Activated CD4-positive, alpha-beta T cell treated with anti-CD3 and anti-CD28 coated beads, Interleukin-2, amount 50 U/mL, for 4 hours (primary cell): ENCODE data around the gene SLC25A11.
"Not testable (repeated sequence)": the region's sequence is repeated elsewhere in the genome, so short reads cannot be mapped to it uniquely, and the experiment has no call there.

Experiments used
- DNase-seq, 2 experiments: peaks; one replicate each; pipeline ENCODE4 v3.0.0-alpha.2; 2020

SLC25A11 gene

DNA sequence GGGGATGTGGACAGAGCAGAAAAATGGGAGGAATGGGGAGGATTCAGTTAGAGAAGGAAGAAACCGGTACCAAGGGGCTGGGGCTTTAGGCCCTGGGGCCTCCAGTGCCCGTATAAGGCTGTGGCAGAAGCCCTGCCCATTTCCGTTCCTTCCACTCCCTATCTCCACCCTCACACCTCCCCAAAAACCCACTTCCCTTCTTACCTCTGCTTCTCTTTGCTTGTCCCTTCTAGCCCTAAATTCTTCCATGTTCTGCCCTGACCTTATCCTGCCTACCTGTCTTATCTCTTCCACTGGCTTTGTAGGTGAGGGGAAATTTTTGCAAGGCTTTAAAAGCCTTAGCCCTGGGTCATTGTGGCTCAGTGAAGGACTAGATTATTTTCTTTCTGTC lies 4.3 kb upstream of the SLC25A11 start:
- no peak for DNase-seq

DNA sequence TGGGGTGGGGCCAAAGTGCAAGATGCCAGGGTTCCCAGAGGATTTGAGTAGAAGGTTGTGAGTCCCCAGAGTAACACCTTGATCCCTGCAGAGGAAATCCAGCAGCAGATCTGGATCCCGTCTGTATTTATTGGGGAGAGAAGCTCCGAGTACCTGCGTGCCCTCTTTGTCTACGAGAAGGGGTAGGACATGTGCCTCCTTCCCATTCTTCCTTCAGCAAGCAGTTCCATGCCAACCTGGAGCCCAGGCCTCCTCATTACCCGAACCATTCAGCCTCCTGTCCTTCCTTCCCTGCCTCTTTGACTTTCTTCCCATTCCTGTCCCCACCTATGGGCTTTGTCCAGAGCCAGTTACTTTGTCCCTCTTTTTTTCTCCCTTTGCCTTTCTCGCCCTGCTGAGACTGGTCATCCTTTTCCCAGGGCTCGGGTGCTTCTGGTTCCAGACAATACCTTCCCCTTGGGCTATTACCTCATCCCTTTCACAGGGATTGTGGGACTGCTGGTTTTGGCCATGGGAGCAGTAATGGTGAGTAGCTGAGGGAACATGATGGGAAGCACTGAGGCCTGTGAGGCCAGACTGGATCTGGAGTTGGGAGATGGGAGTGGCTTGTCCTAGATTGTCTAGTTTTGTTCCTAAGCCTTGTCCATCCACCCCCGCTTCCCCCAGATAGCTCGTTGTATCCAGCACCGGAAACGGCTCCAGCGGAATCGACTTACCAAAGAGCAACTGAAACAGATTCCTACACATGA lies 3.1 kb upstream of the SLC25A11 start:
- DNase-seq: no peak

DNA sequence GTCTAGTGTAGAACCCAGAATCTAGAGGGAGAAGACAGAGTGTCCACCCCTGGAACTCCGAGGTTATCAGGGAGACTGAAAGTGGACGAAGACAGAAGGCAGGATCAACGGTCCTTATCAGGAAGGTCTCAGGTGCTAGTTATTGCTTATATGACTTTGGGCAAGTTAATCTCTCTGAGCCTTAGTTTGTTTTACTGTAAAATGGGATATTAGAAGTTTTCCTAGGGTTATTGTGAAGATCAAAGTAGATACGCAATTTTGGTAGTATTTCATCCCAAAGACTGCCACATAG lies 1.4 kb upstream of the SLC25A11 start:
- DNase-seq: no peak

DNA sequence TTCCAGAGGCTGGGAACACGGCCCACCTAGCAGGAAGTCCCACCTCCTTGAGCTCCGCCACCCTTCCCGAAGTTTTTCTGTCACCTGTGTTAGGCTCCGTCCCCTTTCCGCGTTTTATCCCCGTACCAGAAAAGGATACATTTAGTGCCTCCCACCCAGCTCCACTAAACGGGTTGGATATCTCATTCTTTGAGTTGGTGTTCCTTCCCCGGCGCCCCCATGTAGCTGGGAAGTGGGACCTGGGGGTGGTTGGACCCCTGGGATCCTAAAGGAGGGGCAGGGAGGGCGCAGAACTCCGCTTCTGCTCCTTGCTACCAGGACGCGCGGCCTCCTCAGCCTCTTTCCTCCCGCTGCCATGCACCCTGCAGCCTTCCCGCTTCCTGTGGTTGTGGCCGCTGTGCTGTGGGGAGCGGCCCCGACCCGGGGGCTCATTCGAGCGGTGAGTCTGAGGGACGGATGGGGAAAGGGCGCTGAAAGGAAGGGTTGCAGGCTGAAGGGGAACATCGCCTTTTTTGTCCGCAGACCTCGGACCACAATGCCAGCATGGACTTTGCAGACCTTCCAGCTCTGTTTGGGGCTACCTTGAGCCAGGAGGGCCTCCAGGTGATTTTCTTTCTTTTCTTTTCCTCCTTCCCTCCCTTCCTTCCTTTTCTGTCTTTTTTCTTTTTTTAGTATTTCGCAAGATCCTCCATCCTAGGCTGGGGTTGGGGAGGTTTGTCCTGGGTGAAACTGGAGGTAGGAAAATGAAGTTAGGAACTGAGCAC lies 891 bp upstream of the SLC25A11 start:
- no peak for DNase-seq

DNA sequence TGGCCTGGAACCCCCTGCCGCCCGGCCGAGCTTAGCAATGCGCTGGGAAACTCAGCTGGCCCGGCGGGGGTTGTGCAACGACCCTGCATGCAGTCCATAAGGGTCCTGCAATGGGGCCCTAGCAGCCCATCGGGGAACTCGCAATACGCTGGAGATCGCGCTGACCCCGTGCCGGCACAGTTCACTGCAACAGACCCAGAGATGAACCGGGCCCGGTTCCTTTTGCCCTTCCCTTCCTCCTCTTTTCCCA lies 375 bp downstream of the SLC25A11 start:
- no peak for DNase-seq

DNA sequence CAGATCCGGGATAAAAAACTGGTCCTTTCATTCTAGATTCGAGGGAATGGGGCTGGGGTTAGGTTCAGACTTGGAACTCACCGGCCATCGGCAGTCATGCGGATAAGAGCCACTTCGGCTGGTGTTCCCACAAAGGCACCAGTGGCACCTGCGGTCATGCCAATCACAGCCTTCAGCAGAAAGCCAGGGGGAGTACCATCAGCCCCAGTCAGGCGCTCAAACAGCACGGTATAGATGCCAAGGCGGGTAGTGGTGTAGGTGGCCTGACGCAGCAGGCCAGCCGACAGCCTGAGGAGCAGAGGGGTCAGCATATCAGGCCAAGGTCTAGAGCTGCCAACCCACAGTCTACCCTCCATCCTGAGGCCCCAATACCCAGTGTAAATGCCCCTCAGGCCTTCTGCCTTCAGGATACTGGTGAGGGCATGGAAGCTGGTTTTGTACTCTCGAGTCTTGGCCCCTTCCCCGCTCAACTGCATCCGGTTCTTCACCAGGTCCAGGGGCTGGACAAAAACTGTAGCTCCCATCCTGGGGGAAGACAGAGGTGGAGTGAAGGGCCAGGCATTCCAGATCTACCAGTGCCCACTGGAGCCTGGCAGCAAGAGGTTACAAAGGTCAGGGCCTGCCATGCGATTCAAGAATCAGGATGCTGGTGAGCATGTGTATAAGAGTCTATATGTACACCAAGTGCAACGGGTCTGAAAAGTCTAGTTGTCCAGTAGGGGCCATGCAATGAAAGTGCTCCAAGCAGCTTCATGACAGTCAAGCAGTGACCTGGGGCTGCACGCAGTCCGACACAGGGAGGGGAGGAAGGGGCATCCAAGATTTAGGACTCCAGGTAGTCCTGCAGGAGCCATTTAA lies 929 bp downstream of the SLC25A11 start:
- no peak for DNase-seq

DNA sequence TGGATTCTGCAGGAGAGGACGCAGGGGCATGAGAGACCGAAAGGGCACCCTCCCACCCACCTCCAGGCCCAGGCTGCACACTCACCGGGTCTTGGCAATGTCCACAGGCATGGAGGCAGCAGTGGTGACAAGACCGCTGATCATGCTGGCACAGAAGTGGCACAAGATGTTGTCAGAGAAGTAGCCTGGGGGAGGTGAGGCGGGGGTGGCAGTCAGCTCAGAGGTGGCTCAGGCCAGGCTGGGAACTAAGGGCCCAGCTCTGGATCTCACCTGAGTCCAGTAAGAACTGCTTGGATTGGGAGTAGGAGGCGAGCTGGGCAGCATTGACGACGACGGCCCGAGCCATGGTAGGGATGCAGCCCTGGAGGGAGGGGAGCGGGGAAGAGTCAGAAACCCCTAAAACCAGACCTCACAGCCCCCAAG lies 1.8 kb downstream of the SLC25A11 start:
- DNase-seq: no peak

DNA sequence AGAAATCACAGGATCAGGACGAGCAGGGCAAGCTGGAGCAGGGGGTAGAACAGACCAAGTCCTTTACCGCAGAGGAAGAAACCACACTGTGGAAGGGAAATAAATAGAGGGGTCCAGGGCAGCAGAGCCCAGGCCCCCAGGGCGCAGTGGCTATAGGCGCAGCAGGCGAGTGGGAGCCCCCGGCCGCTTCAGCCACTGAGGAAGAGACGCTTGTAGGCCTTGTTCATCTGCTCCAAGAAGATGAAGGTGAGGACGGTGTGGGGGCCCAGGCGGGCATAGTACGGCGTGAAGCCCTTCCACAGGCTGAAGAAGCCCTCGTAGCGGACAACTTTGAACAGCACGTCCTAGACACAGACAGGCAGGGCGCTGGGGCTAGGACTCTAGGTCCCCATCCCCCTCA lies 2.3 kb downstream of the SLC25A11 start:
- DNase-seq: no peak

DNA sequence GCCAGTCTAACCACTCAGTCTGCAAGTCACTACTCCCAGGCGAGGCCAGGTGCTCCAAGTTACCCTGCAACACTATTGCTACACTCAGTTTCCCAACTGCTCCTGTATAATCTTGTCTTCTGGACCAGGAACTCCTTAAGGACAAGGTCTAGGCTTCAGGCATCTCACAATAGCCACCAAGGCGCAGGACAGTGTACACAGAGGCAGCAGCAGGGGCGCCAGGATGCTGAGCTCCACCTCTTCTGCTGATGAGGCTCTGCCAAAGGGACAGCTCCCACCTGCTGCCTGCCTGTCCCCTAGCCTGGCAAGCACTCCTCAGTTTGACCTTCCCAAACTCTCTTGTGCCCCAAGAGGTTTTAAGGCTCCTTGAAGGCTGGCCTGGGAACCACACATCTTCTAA lies 3.4 kb downstream of the SLC25A11 start:
- DNase-seq: no peak

DNA sequence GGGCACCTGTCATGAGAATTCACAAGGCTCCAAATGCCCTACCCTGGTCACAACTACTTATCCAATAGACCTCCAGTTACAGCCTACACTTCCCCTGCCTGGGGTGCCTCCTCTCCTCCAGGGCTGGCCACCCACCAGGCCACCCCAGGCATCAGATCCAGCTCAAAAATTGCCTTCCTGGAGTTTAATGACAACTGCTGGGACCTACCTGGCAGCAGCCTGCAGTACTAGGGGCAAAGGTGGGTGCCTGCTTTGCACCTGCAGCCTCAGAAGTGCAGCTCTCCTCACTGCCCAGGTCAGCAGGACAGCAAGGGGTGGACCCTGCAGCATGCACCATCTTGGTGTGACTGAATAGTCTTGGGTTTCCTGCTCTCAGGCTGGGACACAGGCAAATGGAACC lies 4.2 kb downstream of the SLC25A11 start:
- no peak for DNase-seq

DNA sequence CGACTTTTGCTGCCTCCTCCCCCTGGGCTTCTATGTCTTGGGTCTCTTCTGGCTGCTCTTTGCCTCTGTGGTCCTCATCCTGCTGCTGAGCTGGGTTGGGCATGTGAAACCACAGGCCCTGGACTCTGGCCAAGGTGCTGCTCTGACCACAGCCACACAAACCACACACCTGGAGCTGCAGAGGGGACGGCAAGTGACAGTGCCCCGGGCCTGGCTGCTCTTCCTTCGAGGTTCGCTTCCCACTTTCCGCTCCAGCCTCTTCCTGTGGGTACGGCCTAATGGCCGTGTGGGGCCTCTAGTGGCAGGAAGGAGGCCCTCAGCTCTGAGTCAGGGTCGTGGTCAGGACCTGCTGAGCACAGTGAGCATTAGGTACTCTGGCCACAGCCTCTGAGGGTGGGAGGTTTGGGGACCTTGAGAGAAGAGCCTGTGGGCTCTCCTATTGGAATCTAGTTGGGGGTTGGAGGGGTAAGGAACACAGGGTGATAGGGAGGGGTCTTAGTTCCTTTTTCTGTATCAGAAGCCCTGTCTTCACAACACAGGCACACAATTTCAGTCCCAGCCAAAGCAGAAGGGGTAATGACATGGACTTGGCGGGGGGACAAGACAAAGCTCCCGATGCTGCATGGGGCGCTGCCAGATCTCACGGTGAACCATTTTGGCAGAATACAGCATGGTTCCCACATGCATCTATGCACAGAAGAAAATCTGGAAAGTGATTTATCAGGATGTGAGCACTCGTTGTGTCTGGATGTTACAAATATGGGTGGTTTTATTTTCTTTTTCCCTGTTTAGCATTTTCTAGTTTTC lies 5.5 kb downstream of the SLC25A11 start:
- DNase-seq: no peak

DNA sequence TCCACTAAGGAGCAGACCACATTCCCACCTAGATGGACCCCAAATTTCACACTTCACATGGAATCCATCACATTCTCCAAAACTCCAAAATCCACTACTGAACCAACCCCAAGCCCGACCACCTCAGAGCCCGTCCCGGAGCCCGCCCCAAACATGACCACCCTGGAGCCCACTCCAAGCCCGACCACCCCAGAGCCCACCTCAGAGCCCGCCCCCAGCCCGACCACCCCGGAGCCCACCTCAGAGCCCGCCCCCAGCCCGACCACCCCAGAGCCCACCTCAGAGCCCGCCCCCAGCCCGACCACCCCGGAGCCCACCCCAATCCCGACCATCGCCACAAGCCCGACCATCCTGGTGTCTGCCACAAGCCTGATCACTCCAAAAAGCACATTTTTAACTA lies 6.2 kb downstream of the SLC25A11 start:
- DNase-seq: no peak

DNA sequence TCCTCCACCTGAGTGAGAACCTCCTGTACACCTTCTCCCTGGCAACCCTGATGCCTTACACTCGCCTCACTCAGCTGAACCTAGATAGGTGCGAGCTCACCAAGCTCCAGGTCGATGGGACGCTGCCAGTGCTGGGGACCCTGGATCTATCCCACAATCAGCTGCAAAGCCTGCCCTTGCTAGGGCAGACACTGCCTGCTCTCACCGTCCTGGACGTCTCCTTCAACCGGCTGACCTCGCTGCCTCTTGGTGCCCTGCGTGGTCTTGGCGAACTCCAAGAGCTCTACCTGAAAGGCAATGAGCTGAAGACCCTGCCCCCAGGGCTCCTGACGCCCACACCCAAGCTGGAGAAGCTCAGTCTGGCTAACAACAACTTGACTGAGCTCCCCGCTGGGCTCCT lies 7.1 kb downstream of the SLC25A11 start:
- no peak for DNase-seq

DNA sequence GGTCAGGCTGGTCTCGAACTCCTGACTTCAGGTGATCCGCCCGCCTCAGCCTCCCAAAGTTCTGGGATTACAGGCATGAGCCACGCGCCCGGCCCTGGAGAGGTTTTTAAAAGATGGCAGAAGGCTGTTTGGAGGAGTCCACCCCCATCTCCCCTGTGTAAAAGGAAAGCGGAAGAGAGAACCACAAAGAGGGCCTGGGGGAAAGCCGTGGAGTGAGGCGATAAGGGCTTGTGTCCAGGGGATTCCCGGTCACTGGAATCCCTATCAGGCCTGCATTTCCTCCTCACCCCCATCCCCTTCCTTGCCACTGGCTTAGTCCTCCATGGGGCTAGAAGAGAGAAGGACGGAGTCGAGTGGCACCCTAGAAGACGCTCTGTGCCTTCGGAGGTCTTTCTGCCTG lies 7.9 kb downstream of the SLC25A11 start, which contains the start of gene GP1BA:
Gene GP1BA, plus strand, starts transcription at position 315 of the 400 bp plus-strand sequence. CDS start 328 bp downstream, outside the sequence.
- no peak for DNase-seq

DNA sequence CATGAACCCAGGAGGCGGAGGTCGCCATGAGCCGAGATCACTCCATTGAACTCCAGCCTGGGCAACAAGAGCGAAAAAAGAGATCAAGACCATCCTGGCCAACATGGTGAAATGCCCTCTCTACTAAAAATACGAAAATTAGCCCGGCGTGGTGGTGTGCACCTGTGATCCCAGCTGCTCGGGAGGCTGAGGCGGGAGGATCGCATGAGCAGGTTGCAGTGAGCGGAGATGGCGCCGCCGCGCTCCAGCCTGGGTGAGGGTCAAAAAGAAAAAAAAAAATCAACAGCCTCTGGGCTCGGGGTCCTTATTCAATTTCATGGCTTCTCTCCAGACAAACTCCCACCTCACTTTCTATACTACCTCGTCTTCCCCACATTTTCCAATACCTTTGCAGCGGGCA lies 11.0 kb downstream of the SLC25A11 start:
- no peak for DNase-seq

DNA sequence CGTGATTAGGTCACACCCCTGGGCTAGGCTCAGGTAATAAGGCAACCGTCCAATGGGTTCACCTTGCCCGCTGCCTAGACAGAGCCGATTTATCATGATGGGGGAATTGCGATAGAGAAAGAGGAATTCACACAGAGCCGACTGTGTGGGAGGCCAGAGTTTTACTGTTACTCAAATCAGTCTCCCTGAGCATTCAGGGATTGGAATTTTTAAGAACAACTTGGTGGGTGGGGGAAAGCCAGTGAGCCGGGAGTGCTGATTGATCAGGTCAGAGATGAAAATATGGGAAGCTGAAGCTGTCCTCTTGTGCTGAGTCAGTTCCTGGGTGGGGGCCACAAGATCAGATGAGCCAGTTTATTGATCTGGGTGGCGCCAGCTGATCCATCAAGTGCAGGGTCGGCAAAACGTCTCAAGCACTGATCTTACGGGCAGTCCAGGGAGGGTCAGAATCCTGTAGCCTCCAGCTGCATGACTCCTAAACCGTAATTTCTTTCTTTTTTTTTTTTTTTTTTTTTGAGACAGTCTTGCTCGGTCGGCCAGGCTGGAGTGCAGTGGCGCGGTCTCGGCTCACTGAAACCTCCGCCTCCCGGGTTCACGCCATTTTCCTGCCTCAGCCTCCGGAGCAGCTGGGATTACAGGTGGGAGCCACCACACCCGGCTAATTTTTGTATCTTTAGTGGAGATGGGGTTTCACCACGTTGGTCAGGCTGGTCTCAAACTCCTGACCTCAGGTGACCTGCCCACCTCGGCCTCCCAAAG lies 13.1 kb downstream of the SLC25A11 start:
- not testable (repeated sequence) for DNase-seq

DNA sequence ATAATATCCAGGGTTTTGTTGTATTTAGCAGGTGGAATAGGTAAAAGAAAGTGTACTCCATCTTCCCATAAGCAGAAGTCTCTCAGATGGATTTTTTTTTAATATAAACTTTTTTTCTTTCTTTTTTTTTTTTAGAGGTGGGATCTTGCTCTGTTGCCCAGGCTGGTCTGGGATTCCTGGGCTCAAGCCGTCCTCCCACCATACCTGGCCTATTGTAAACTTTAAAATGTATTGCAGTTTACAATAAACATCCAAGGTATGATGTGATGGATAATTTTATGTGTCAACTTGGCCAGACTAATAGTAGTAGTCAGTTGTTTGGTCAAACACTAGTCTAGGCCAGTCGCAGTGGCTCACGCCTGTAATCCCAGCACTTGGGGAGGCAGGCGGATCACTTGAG lies 18.5 kb downstream of the SLC25A11 start:
- no peak for DNase-seq

DNA sequence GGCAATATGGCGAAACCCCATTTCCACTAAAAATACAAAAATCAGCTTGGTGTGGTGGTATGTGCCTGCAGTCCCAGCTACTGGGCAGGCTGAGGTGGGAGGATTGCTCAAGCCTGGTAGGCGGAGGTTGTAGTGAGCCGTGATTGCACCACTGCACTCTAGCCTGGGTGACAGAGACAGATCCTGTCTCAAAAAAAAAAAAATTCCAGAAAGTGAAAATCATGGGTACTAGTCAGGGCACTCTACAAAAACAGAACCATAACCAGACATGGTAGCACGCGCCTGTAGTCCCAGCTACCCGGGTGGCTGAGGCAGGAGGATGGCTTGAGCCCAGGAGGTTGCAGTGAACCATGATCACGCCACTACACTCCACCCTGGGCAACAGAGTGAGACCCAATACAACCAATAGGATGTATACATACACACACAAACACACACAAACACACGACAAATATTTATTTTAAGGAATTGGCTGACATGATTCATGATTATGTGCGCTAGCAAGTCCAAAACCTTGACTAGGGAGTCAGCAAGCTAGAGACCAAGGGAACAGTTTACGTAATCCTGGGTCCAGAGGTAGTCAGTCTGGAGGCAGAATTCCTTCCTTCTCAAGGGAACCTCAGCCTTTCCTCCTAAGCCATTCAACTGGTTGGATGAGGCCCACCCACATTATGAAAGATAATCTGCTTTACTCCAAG lies 19.3 kb downstream of the SLC25A11 start:
- DNase-seq: no peak

DNA sequence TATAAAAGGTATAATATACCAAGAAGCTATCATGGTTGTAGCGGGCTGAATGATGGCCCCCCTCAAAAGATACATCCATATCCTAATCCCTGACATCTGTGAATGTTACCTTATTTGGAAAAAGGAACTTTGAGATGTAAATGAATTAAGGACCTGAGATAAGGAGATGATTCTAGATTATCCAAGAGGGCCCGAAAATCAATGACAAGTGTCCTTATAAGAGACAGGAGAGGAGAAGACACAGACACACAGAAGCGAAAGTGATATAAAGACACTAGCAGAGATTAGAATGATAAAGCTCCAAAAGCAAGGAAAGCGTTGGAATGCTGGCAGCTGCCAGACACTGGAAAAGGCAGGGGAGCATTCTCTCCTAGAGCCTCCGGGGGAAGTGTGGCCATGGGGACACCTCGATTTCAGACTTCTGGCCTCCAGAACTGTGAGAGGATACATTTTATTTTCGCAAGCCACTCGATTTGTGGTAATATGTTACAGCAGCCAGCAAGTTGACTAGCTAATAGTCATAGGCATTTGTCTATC lies 20.3 kb downstream of the SLC25A11 start:
- no peak for DNase-seq

DNA sequence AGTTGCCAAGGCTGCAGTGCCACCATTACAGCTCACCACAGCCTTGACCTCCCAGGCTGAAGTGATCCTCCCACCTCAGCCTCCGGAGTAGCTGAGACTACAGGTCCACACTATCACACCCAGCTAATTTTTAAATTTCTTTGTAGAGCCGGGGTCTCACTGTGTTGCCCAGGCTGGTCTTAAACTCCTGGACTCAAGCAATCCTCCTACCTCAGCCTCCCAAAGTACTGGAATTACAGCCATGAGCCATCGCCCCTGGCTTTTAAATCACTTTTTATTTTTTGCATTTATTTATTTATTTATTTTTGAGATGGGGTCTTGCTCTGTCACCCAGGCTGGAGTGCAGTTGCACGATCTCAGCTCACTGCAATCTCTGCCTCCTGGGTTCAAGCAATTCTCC lies 25.3 kb downstream of the SLC25A11 start:
- DNase-seq: not testable (repeated sequence)

DNA sequence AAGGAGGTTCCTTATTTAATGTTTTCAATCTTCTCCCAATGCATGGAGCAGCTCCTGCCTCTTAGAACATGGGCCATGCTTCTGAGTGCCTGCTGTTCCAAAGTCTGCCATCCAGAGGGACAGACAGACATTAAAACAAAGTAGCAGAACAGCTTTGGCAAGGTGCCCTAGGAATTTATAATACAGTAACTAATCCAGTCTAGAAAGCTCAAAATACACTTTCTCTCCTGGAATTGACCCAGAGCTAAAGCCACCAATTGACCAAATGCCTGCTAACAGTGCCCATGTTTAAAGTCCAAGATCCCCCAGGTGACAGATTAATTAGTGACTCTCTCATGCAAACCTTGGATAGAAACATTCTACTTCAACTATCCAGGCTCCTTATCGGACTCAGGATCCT lies 25.9 kb downstream of the SLC25A11 start:
- DNase-seq: no peak
